ENCODE results near the gene MTNR1B.

- TF ChIP-seq, protein P1, sequence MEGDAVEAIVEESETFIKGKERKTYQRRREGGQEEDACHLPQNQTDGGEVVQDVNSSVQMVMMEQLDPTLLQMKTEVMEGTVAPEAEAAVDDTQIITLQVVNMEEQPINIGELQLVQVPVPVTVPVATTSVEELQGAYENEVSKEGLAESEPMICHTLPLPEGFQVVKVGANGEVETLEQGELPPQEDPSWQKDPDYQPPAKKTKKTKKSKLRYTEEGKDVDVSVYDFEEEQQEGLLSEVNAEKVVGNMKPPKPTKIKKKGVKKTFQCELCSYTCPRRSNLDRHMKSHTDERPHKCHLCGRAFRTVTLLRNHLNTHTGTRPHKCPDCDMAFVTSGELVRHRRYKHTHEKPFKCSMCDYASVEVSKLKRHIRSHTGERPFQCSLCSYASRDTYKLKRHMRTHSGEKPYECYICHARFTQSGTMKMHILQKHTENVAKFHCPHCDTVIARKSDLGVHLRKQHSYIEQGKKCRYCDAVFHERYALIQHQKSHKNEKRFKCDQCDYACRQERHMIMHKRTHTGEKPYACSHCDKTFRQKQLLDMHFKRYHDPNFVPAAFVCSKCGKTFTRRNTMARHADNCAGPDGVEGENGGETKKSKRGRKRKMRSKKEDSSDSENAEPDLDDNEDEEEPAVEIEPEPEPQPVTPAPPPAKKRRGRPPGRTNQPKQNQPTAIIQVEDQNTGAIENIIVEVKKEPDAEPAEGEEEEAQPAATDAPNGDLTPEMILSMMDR (IDR thresholded peaks at IDR 0.05): no peak
- TF ChIP-seq IRF3 (IDR thresholded peaks at IDR 0.05; ENCODE audit: low read depth, low read length) (no peak), CHD2 (IDR thresholded peaks at IDR 0.05; ENCODE audit: low read length, partially characterized antibody) (no peak), REST (IDR thresholded peaks at IDR 0.05; ENCODE audit: low read depth, low read length) (no peak), NFIC (IDR thresholded peaks at IDR 0.05; ENCODE audit: borderline replicate concordance) (peak; percentile 69; the same call in 1 of the 2 replicates)
Observed at GRCh38 chr11:93024369-93024768, 54.9 kb downstream of the MTNR1B start.

Measured in SK-N-SH (cell line).